ENCODE measurements around the gene SMCR8. TPM values are rescaled to one million over a fixed set of nuclear protein-coding genes. Genes with fewer than 3 reads are reported as not detected.
"Not testable (repeated sequence)": the region's sequence is repeated elsewhere in the genome, so short reads cannot be mapped to it uniquely, and the experiment has no call there.

SMCR8 gene
- total RNA-seq, 2 experiments from 2014 or later, result 12.9 to 13.7 TPM

GRCh38 chr17:18300725-18301480, 14.2 kb upstream of the SMCR8 start:
- Mint-ChIP-seq H3K4me3 (no peak overlapping the region), H3K27ac (no peak overlapping the region), H3K4me1 (ENCODE audit: low read depth) (no peaks in the 10 kb centered on the region), H3K27me3 (no peaks in the 10 kb centered on the region), H3K9me3 (no peaks in the 10 kb centered on the region), H3K36me3 (ENCODE audit: low read depth) (peaks cover 43% of the 10 kb centered on the region)
- CTCF ChIA-PET, result interaction anchor here (1.2 kb wide), 1 partner anchor 16 kb away, joined by 3 read pairs; no protein-coding TSS in a partner anchor
- TF ChIP-seq CTCF (IDR thresholded peaks at IDR 0.05), result no peak
- no peak for ATAC-seq
- intact Hi-C loops (cut with micrococcal nuclease), result no loop called here
- no peak for DNase-seq
- POLR2A ChIA-PET, result interaction anchor here (1.0 to 1.1 kb wide), 3 partner anchors 8 to 25 kb away, joined by 3 to 4 read pairs (median 3); partner anchors contain the start of gene TOP3A

- DNase-seq; H3K9me3 Mint-ChIP-seq; H3K27ac Mint-ChIP-seq; H3K4me3 Mint-ChIP-seq; intact Hi-C loops (cut with micrococcal nuclease); H3K27me3 Mint-ChIP-seq; H3K4me1 Mint-ChIP-seq (ENCODE audit: low read depth); CTCF ChIA-PET; ATAC-seq: not testable (repeated sequence)
- H3K36me3 Mint-ChIP-seq (ENCODE audit: low read depth), result peaks cover 46% of the 10 kb centered on the region
- POLR2A ChIA-PET, result interaction anchor here (0.9 kb wide), 1 partner anchor 9 kb away, joined by 4 read pairs; no protein-coding TSS in a partner anchor
Measured at GRCh38 chr17:18303206-18303605, 11.9 kb upstream of the SMCR8 start.

- no peak for TF ChIP-seq CTCF (IDR thresholded peaks at IDR 0.05)
Measured at GRCh38 chr17:18309202-18309601, 5.9 kb upstream of the SMCR8 start.

GRCh38 chr17:18314059-18314730, 898 bp upstream of the SMCR8 start:
- POLR2A ChIA-PET, result interaction anchor here (0.7 to 1.8 kb wide), 7 partner anchors 9 to 128 kb away, joined by 3 to 4 read pairs (median 3); no protein-coding TSS in a partner anchor
- intact Hi-C loops (cut with micrococcal nuclease), result no loop called here
- H3K27ac Mint-ChIP-seq, result peak overlapping the region; percentile 100
- CTCF ChIA-PET, result interaction anchor here (0.9 kb wide), 1 partner anchor 67 kb away, joined by 3 read pairs; no protein-coding TSS in a partner anchor
- ATAC-seq (no peak), DNase-seq (peak; percentile 22)
- H3K27me3 Mint-ChIP-seq, result no peaks in the 10 kb centered on the region
- TF ChIP-seq CTCF (IDR thresholded peaks at IDR 0.05), result no peak
- H3K4me3 Mint-ChIP-seq, result peak overlapping the region; percentile 98
- H3K36me3 Mint-ChIP-seq (ENCODE audit: low read depth), result peaks cover 58% of the 10 kb centered on the region
- peaks cover 62% of the 10 kb centered on the region for H3K4me1 Mint-ChIP-seq (ENCODE audit: low read depth)
- H3K9me3 Mint-ChIP-seq, result peaks cover 2% of the 10 kb centered on the region

More at GRCh38 chr17:18309202-18309601, 5.9 kb upstream of the SMCR8 start:
- H3K4me1 Mint-ChIP-seq (ENCODE audit: low read depth), result peaks cover 29% of the 10 kb centered on the region
- DNase-seq, result no peak
- H3K27ac Mint-ChIP-seq, result no peak overlapping the region
- POLR2A ChIA-PET, result no interaction called here
- peaks cover 58% of the 10 kb centered on the region for H3K36me3 Mint-ChIP-seq (ENCODE audit: low read depth)
- intact Hi-C loops (cut with micrococcal nuclease), result no loop called here
- H3K4me3 Mint-ChIP-seq, result no peak overlapping the region
- no peaks in the 10 kb centered on the region for H3K27me3 Mint-ChIP-seq
- no peak for ATAC-seq
- CTCF ChIA-PET, result no interaction called here
- no peaks in the 10 kb centered on the region for H3K9me3 Mint-ChIP-seq

GRCh38 chr17:18315562-18315922, 449 bp downstream of the SMCR8 start:
- no peak for TF ChIP-seq CTCF (IDR thresholded peaks at IDR 0.05)

More at GRCh38 chr17:18315562-18315922, 449 bp downstream of the SMCR8 start:
- POLR2A ChIA-PET, result no interaction called here
- Mint-ChIP-seq H3K27me3 (no peaks in the 10 kb centered on the region), H3K27ac (peak overlapping the region; percentile 100), H3K36me3 (ENCODE audit: low read depth) (peaks cover 52% of the 10 kb centered on the region), H3K4me1 (ENCODE audit: low read depth) (peaks cover 71% of the 10 kb centered on the region), H3K4me3 (peak overlapping the region; percentile 98), H3K9me3 (peaks cover 2% of the 10 kb centered on the region)
- CTCF ChIA-PET, result interaction anchor here (1.4 kb wide), 1 partner anchor 12 kb away, joined by 3 read pairs; no protein-coding TSS in a partner anchor
- DNase-seq (peak; percentile 49), ATAC-seq (no peak)
- intact Hi-C loops (cut with micrococcal nuclease), result no loop called here
